GM19240 (cell line): Measurements from ENCODE around the gene STYXL1.
"Not testable (repeated sequence)": the region's sequence is repeated elsewhere in the genome, so short reads cannot be mapped to it uniquely, and the experiment has no call there.

Experiments
- DNase-seq: peaks from one replicate; pipeline ENCODE4 v3.0.0; 2011; ENCODE audit warnings: low spot score; ENCODE audit not compliant: insufficient read length

STYXL1 gene

GRCh38 chr7:76031964-76032363, 15.8 kb downstream of the STYXL1 start:
- no peak for DNase-seq

- not testable (repeated sequence) for DNase-seq
Measured at GRCh38 chr7:76029682-76030081, 18.1 kb downstream of the STYXL1 start.

DNA sequence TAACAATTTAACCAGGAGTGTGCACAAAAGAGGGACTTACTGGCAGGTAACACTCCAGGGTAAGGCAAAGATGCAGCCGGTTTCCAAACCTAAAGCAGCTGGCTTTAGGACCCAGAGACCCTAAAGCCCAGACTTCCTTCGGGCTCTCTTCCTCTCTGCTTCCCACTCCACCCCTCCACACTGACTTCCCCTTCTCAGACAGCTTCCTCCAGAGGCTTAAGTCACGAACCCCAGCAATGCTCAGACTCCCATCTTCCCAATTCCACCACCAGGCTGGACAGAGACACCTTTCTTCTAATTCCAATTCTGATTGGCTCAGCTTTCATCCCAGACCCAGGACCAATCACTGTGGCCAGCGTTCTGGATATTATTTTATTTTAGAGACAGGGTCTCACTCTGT, 24.8 kb downstream of the STYXL1 start:
- no peak for DNase-seq

DNA sequence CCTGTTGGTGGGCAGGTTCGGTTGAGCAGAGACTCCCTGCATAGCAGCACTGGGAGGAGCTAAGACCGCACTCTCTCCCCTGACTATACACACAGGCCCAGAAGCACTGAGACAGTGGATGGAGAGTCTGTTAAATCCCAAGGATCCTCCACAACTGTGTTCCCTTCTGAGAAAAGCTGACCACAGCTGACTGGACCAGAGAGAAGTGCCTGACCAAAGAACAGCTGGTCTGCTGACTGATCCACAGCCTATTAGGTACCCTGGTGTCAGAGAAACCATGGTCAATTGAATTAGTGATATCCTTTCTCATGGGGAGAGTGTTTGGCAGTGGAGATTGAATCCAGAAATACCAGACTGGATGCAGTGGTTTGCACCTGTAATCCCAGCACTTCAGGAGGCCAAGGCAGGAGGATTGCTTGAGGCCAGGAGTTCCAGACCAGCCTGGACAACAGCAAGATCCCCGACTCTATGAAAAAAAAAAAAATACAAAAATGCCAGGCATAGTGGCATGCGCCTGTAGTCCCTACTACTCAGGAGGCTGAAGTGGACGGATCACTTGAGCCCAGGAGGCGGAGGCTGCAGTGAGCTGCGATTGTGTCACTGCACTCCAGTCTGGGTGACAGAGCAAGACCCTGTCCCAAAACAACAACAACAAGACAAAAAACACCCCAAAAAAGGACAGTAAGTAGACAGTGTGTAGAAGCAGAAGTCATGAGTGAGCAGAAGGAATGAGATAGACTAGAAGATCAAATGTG, 25.6 kb downstream of the STYXL1 start:
- no peak for DNase-seq

- DNase-seq, result peak; percentile 71
Measured at GRCh38 chr7:76020031-76020714, 27.6 kb downstream of the STYXL1 start.

DNA sequence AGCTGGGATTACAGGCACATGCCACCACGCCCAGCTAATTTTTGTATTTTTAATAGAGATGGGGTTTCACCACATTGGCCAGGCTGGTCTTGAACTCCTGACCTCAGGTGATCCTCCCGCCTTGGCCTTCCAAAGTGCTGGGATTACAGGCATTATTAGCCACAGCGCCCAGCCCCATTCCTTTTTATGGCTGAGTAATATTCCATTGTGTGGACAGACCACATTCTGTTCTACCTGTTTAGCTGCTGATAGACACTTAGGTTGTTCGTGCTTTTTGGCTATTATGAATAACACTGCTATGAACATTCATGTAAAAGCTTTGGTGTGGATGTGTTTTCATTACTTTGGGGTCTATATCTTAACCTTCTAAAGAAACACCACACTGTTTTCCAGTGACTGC, 29.3 kb downstream of the STYXL1 start:
- not testable (repeated sequence) for DNase-seq

GRCh38 chr7:76016191-76016947, 31.4 kb downstream of the STYXL1 start:
- no peak for DNase-seq

GRCh38 chr7:76011442-76011861, 36.3 kb downstream of the STYXL1 start:
- DNase-seq, result no peak

DNA sequence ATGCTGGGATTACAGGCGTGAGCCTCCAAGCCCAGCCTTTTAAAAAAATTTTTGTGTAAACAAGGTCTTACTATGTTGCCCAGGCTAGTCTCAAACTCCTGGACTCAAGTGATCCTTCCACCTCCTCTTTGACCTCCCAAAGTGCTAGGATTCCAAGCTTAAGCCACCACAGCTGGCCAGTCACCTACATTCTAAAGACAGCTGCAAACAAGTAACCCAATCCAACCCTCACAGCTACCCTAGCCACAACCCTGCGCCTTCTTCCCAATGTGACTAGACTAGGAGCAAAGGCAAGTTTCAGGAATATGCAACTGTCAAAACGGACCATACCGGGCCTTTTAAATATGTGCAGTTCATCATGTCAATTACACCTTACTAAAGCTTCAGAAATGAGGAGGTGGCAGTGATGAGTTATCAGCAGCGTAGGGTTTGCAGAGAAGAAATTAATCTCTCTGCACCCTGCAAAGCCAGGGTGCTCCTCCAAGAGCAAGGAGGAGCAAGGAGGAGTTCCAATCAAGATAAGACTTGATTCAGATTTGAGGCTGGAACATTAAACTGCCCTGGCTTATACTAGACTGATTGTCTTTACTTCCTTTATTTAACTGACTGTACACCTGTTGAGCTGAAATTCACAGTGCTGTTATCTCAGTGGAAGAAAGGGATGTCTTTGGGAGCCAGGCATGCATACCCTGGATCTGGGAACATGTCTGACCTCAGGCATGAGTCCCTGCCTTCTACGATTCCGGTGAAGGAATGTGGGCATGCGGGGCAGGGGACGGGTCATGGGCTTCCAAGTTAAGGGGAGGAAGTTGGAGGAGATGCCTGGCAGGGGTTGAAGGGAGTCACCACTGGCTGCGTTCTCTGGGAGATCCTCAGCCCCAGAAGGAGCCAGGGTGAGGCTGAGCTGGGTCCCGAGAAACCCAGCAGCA, 37.9 kb downstream of the STYXL1 start:
- DNase-seq, result no peak

DNA sequence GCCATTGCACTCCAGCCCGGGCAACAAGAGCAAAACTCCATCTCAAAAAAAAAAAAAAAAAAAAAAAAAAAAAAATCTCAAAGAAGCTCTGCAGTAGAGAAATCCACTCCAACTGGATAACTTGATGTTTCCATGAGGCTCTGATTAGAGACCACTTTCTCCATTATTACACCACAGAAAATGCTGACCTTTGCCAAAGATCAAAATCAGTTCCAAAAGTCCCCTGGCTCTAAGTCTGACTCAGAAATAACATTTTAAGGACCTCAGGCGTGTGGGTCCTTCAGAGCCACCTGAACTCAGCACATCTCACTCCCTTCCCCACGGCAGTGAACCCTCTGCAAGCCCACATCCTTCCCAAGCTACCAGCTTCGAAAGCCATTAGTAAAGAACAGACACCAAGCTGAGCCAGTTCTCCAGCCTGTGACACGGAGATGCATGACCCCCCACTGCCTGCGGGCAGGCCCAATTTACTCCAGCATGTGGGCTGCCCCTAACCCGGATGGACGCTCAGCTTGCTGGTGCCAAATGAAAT, 39.6 kb downstream of the STYXL1 start:
- DNase-seq, result no peak

GRCh38 chr7:76005004-76005403, 42.8 kb downstream of the STYXL1 start:
- not testable (repeated sequence) for DNase-seq

DNA sequence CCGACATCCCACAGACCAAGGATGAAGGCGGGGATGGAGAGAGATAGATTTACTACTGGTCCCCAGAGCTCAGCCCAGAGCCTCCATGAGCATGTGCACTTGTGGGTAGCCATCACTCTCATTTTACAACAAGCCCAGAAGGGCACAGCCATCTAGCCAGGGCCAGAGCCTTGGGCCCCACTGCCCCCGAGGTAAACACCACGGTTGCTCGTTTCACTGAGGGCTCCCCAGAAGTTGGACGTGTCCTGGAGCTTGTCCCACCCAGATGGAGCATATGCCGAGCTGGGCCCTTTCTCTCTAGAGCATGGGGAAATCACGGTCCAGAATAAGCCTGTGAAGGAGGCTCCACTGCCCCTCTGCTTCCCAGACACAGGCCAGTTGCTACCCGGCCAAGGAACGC, 44.4 kb downstream of the STYXL1 start:
- no peak for DNase-seq

- DNase-seq, result no peak
Measured at GRCh38 chr7:76002822-76003221, 45.0 kb downstream of the STYXL1 start.

GRCh38 chr7:76002139-76002538, 45.7 kb downstream of the STYXL1 start:
- DNase-seq, result no peak

DNA sequence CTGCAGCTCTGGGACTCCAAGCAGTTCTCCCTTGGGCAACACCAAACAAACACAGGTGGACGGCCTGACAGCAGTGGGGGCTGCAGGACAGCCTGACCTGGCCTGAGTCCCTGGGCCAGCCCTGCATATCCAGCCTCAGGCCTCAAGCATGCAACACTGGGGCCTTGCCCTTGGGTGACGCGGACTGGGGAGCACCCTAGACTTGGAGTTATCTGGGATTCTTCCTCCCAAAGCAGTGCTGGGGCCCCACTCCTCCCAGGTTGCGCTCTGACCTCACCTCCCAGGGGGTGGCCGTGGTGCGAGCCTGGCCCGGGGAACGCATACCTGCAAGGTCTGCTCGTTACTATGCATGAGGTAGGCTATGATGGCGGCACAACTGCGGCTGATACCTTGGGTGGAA, 47.2 kb downstream of the STYXL1 start:
- no peak for DNase-seq

GRCh38 chr7:75998038-75998437, 49.8 kb downstream of the STYXL1 start:
- no peak for DNase-seq

DNA sequence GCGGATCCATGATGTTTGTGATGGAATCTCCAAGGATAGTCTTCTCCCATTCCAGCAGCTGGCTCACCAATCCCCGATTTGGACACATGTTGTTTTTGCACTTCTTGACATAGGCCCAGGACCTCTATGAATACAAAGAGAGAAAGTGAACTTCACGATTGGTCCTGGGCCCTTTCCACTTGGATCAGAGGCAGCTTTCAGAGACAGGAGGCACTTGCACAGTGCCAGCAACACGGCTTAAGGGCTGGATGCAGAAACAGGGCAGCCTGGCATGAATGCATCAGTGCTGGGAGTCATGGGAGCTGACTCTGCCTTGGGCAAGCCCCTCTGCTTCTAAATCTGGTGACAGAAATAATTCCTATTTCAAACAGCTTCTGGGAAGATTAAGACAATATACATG, 51.3 kb downstream of the STYXL1 start:
- no peak for DNase-seq

GRCh38 chr7:75995996-75996395, 51.8 kb downstream of the STYXL1 start:
- no peak for DNase-seq

DNA sequence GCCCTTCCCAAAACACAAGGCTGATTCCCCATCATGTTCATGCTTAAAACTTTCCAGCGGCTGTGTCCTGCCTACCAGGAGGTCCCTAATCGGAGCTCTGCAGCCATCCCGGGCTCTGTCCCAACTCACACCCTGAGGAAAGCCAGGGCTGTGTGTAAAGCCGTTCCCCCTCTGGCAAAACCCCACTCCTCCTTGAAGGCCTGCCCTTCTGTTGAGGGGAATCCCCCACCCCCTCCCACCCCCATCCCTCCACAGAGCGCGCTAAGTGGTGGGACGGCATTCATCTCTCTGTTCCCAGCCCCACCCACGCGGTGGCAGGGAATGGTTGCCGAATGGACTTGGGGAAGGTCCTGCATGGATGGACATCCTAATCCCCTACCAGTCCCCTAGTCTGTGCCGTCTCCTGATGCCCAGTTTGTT, 52.7 kb downstream of the STYXL1 start:
- no peak for DNase-seq

- DNase-seq, result peak; percentile 99
Measured at GRCh38 chr7:75994388-75995051, 53.3 kb downstream of the STYXL1 start, which contains the start of gene TMEM120A. TMEM120A (minus strand) TSS chr7:75994595; CDS start chr7:75994570, 25 bp downstream.
